Measurements from ENCODE around the gene TBC1D21. TPM values are rescaled to one million over a fixed set of nuclear protein-coding genes. Genes with fewer than 3 reads are reported as not detected.

Gene TBC1D21
- total RNA-seq, 1 experiment from 2014 or later: not detected

GRCh38 chr15:73888224-73889041, 15.1 kb downstream of the TBC1D21 start:
- TF ChIP-seq CTCF (conservative IDR thresholded peaks at IDR 0.05): no peak
- no peak overlapping the region for H2BK12ac ChIP-seq (ENCODE audit: insufficient read length, low read depth, low read length)
- Mint-ChIP-seq H3K4me1 (no peaks in the 10 kb centered on the region), H3K9me3 (peaks cover 0 to 9% of the 10 kb centered on the region in 2 experiments; a peak in 4 of 5 replicates), H3K27ac (no peak overlapping the region), H3K4me3 (no peak overlapping the region; a peak in 1 of 5 replicates), H3K36me3 (ENCODE audit: insufficient read depth in 1 of 3, low read depth in 3 of 3) (peaks cover 0 to 6% (median 5%) of the 10 kb centered on the region in 3 experiments; a peak in 2 of 7 replicates), H3K27me3 (ENCODE audit: low read depth) (peaks cover 27% of the 10 kb centered on the region)
- H3K18ac ChIP-seq (ENCODE audit: insufficient read length, low read depth, low read length): no peak overlapping the region
- WGBS (ENCODE audit: extremely low coverage, insufficient read length, low lambda C conversion rate): no CpG with 5 or more reads among the region's 10 CpGs
- no peaks in the 10 kb centered on the region for H3K27me3 ChIP-seq (ENCODE audit: insufficient read depth, low read length)
- DNase-seq: no peak
- H3K4me1 ChIP-seq (ENCODE audit: insufficient read depth, low read length): no peaks in the 10 kb centered on the region
- H3K79me1 ChIP-seq (ENCODE audit: insufficient read depth, low read depth, low read length, poor library complexity, severe bottlenecking): no peaks in the 10 kb centered on the region
- H4K5ac ChIP-seq (ENCODE audit: insufficient read length, low read depth, low read length): no peak overlapping the region
- no peak overlapping the region for H3K27ac ChIP-seq (ENCODE audit: insufficient read length, low read depth, low read length)
- H2BK20ac ChIP-seq (ENCODE audit: low read depth, low read length, poor library complexity, severe bottlenecking): no peak overlapping the region
- no peak overlapping the region for H4K8ac ChIP-seq (replicated peaks; ENCODE audit: insufficient read length, low read depth, low read length)
- no peaks in the 10 kb centered on the region for H3K23me2 ChIP-seq (ENCODE audit: insufficient read length, low read depth, low read length, poor library complexity, severe bottlenecking)
- no peaks in the 10 kb centered on the region for H4K20me1 ChIP-seq (ENCODE audit: control insufficient read depth, insufficient read depth, insufficient read length)
- H3K14ac ChIP-seq (ENCODE audit: insufficient read depth, low read length): no peak overlapping the region
- H2AK5ac ChIP-seq (ENCODE audit: insufficient read length, low read length): no peak overlapping the region
- H3K4ac ChIP-seq (ENCODE audit: low read depth, low read length): no peak overlapping the region
- H3K23ac ChIP-seq (ENCODE audit: insufficient read length, low read depth, low read length): no peak overlapping the region
- H3K9ac ChIP-seq (ENCODE audit: extremely low read depth, insufficient read length, low read length): no peak overlapping the region
- no peak overlapping the region for H3T11ph ChIP-seq (ENCODE audit: low read length)
- no peaks in the 10 kb centered on the region for H3K79me2 ChIP-seq (ENCODE audit: insufficient read depth, low read length)
- peaks cover 5% of the 10 kb centered on the region for H3K9me3 ChIP-seq (ENCODE audit: control insufficient read depth, low read depth, low read length)
- no peak overlapping the region for H3K4me2 ChIP-seq (ENCODE audit: insufficient read depth, insufficient read length, low read length)
- no peak overlapping the region for H4K91ac ChIP-seq (ENCODE audit: insufficient read length, low read depth, low read length)
- no peak overlapping the region for H2BK120ac ChIP-seq (ENCODE audit: low read depth, low read length, poor library complexity, severe bottlenecking)
- H3K56ac ChIP-seq (ENCODE audit: insufficient read length, low read depth, low read length): no peak overlapping the region
- no peak overlapping the region for H2BK15ac ChIP-seq (ENCODE audit: low read depth, low read length)
- no peak overlapping the region for H2AFZ ChIP-seq (ENCODE audit: low read length)
- no peak overlapping the region for H2BK5ac ChIP-seq (ENCODE audit: insufficient read length, low read length)

All from H9 (cell line).